ENCODE results near the gene CEP70. TPM values are rescaled to one million over a fixed set of nuclear protein-coding genes. Genes with fewer than 3 reads are reported as not detected.

The CEP70 gene
- total RNA-seq, 1 experiment from 2014 or later, result 35.5 TPM

DNA sequence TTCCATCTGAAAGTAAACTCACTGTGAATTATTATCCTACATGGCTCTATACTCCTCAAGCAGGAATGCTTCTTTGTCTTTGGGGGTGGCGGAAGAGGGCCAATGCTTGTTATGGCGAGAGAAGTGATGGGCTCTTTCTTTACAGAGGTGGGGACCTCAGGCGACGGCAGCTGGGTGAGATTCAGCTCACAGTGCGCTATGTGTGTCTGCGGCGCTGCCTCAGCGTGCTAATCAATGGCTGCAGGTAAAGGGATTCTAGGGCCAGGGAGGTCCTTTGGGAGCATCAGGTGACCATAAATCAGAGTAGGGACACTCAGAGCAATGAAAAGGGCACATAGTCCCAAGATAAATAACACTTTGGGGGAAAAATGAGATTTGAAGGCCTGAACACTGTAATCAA lies 120.7 kb downstream of the CEP70 start:
- no peak for DNase-seq (ENCODE audit: extremely low read depth, low read depth)

GRCh38 chr3:138472141-138472825 lies 121.8 kb downstream of the CEP70 start:
- DNase-seq (ENCODE audit: extremely low read depth, low read depth), result no peak

DNA sequence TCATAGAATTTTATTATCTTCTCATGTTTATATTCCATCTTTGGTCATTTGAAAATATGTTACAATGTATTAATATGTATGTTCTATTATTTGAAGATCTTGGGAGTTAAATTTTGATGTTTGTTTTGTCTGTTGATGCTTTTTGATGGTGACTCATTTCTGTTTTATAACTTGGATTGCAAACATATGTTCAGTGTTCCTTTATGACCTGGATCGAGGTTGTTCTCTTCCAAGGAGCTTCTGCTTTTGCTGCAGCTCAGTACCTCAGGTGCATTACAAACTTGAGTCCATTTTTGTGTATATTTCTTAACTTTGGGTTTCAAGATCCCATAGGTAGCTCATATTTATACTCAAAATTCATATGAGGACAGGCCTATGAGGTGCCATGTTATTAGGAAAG lies 122.6 kb downstream of the CEP70 start:
- no peak for DNase-seq (ENCODE audit: extremely low read depth, low read depth)

GRCh38 chr3:138470687-138471086 lies 123.4 kb downstream of the CEP70 start:
- no peak for DNase-seq (ENCODE audit: extremely low read depth, low read depth)

DNA sequence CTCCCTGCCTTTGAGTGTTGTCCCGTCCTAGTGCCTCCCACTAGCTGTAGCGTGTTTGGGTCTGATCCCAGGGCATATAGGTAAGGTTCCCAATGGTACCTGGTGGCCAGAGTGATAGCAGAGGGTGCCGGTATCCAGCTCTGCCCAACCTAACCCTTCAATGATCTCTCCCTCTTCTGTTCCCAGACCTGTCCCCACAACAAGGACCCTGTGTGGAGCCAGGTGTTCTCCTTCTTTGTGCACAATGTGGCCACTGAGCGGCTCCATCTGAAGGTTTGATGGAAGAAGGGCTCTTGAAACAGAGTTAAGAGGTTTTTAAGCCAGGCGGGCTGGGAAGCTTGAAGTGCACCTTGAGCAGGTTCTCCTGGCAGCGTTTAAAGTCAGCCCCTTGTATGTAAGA lies 124.2 kb downstream of the CEP70 start:
- no peak for DNase-seq (ENCODE audit: extremely low read depth, low read depth)

DNA sequence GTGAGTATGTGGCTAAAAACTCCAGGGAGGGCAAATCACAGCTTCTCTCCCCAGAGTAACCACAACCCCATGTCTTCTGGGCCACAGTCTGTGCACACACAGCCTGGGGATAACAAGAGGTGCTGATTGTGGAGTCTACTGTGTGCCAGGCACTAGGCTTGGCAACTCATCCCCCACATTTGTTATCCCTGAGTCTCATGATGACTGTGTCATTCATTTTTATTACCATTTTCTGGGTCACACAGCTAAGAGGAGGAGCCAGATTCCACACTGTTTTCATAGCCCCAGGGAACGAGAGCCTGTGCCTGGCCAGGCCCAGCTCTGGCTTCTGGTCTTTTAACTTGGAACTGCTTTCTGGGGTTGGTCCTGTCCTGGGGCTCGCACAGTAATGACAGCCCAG lies 125.2 kb downstream of the CEP70 start:
- DNase-seq (ENCODE audit: extremely low read depth, low read depth), result no peak

GRCh38 chr3:138468451-138468850 lies 125.6 kb downstream of the CEP70 start:
- DNase-seq (ENCODE audit: extremely low read depth, low read depth), result no peak

GRCh38 chr3:138467931-138468330 lies 126.1 kb downstream of the CEP70 start:
- DNase-seq (ENCODE audit: extremely low read depth, low read depth), result no peak

DNA sequence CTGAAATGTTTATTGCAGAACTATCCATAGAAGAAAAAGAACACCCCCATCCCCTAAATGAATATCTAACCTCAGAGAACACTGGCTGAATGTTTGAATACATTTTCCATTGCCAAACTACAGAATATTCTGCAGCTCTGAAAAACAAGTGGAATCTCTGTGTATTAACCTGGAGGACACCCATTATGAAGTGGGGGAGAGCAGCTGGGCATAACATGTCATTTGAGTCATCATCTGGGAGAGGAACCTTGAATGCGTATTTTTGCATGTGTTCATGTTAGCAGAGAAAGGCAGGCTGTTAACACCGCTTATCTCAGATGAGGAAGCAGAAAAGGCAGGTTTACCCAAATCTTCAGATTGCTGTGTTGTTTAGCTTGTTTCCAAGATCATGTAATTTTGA lies 128.1 kb downstream of the CEP70 start:
- DNase-seq (ENCODE audit: extremely low read depth, low read depth), result no peak

DNA sequence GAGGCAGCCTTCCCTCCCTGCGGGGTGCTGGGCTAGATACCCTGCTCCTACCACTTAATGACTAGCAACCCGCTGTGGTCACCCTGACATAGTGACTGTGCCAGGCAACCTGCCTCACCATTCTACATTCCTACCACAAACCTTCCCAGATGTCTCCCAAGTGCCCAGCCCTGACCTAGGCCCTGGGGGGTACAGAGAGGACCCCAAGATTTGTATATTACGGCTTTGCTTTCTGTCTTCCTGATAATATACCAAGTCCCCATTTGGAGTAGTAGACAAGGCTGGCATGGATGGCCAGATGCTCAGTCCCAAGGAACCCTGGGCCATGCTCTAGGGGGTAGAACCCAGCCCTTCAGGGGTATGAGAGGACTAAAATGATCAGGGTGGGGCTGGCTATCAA lies 128.6 kb downstream of the CEP70 start:
- no peak for DNase-seq (ENCODE audit: extremely low read depth, low read depth)

- no peak for DNase-seq (ENCODE audit: extremely low read depth, low read depth)
Measured at GRCh38 chr3:138464491-138464860, 129.6 kb downstream of the CEP70 start.

DNA sequence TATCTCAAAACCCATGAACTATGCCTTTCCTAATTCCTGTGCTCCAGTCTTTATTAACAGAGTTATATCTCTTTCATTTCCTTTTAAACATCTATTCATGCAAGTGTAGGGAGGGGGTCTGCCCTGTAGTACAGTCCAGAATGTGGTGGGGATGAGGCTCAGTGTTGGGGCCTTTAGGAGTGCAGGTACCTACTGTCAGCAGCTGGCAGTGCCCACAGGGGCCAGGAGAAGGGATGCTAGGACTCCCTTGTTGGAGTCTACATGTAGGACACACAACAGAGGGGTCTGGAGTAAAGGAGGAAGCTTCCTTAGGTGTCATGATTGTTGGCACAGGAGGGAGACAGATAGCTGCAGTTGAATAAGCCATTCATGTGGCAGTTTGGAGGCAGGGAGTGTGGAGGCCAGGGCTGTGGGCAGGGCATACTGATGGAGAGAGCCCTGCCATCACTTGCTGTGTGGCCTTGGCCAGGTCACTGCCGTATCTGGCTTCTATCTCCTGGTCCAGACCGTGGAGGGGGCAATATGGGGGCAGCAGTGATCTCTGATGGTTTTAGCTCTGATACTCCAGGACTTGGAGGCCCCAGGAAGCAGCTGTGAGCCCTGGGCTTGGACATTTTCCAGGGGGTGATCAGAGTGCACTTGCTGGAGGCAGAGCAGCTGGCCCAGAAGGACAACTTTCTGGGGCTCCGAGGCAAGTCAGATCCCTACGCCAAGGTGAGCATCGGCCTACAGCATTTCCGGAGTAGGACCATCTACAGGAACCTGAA lies 130.2 kb downstream of the CEP70 start:
- DNase-seq (ENCODE audit: extremely low read depth, low read depth), result no peak

- DNase-seq (ENCODE audit: extremely low read depth, low read depth), result no peak
Measured at GRCh38 chr3:138461896-138462295, 132.2 kb downstream of the CEP70 start.

- no peak for DNase-seq (ENCODE audit: extremely low read depth, low read depth)
Measured at GRCh38 chr3:138461246-138461645, 132.8 kb downstream of the CEP70 start.

DNA sequence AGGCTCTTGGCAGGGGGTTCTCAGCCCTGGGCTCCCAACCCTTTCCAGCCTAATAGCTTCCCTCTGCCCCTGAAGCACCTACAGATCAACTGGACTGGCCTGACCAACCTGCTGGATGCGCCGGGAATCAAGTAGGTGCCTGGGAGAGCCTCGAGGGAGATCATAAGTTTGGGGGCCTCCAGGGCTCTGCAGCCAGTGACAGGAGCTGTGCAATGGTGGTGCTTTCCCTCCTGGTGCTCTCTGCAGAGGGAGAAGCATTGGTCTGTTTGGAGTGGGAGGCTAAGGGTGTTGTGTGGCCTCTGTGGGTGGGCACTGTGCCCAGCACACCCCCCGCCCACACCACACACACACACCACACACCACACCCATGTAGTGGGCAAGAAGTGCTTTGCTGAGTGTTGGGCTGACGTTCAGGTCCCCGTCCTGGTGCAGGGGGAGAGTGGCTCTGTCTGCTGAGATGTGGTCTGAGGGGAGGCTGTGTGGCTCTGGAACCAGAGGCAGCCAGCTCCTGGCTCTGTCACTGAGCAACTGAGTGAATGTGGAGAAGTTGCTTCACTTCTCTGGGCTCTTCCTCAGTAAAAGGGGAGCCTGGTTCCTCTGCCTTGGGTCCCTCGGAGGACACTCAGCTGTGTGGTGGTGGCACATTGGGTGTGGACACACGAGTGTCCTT lies 133.4 kb downstream of the CEP70 start:
- DNase-seq (ENCODE audit: extremely low read depth, low read depth), result no peak

DNA sequence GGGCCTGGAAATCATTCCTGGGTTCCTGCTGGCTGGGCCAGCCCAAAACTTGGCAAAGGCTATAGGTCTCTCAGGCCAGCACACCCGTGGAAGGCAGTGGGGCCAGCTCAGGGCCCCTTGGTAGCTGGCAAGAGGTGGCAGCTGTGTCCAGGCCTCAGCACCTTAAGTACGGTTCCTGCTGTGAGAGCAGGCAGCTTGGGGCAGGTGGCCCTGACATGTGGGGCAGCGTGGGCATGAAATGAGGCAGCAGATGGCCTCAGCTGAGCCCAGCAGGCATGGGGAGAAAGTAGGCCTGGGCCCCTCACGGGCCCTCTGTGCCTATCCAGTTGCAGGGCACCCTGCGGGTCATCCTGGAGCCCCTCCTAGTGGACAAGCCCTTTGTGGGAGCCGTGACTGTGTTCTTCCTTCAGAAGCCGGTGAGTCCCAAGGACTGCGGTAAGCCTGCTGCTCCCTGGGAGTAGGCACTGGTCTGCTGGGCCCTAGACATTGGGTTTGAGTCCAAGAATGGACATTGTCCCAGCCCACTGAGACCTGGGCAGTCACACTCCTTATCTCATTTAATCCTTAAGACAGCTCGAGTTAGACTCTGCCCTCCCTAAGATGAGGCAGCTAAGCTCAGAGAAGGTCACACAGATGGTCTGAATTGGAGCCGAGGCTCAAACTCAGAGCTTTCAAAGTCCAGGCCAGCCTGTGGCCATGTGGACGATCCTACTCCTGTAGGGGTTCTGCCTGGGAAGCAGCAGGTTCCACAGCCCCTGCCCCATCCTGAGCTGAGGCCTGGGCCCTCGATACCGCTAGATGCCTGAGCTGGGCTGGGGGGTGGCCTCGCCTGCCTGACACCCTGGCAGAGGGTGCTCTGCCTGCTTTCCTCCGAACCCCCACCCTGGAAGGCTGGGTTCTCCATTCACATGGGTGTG lies 134.2 kb downstream of the CEP70 start:
- DNase-seq (ENCODE audit: extremely low read depth, low read depth), result no peak

DNA sequence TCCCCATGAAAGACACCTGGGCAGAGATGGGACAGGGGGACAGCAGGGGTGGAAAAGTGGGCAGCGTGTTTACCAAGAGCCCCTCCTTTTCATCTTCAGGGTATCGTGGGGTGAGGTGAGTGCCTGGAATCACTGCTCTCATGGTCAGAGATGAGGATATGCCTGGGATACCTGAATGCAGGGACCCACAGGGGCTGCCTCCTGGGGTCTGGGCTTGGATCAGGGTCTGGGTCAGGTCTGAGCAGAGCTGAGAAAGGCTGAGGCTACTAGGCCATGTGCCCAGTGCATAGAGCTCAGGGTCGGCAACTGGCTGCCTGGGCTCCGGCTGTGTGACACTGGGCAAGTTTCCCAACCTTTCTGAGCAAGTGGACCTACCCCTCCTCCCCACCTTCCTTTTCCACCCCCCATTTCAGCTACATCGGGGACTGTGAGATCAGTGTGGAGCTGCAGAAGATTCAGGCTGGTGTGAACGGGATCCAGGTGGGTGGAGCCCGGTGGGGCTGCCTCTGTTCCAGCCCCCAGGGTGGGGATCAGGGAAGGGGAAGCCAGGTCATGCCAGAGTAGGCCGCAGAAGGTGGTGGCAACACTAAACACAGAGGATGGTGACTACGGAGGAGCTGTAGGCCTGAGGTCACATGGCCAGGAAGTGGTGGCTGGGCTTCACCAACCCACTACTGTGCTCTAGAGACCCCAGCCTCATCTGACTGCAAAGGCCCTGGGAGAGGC lies 135.1 kb downstream of the CEP70 start:
- DNase-seq (ENCODE audit: extremely low read depth, low read depth), result no peak

DNA sequence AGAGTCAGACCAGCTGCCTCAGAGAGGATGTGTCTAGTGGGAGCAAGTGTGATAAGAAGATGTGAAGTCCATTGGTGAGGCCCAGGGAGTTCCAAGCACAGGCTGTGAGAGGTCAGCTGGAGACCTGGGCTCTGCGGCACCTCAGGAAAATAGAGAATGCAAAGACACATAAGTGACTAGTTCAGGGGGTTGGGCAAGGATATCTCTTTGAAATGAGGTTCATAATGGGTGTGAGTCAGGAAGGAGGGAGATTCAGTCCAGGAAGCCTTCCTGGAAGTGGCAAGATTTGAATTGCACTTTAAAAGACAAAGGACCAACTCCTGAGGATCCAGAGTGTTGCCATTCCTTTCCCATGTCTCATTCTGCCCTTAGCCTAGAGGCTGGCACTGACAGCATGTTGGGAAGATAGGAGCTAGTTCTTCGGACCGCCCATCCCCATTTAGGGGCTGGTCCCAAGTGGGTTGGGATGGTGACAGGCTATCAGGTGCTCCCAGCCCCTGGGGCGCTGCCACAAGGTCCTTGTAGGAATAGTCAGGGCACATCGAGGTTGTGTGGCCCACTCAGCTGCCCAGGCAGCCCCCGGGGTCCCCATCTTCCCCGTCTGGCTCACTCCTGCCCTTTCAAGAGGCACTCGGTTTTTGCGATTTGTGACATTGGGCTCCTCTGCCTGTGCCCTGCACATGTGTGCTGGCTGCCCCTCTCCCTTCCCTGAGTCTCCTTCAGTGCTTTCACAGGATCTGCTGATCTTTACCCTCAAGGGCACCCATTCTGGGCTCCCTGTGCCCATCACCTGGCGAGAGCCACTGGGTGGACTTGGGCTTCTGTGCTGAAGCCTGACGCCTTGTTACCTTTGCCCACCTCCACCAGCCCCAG lies 136.0 kb downstream of the CEP70 start:
- no peak for DNase-seq (ENCODE audit: extremely low read depth, low read depth)

All from NCI-H460 (cell line).